GM21390 (cell line): Measurements from ENCODE around the gene HOXD10.

ENCODE experiments used
- ATAC-seq: cut with Tn5 transposase; IDR thresholded peaks from one replicate; pipeline ENCODE4 v1.9.1; 2021; ENCODE audit not compliant: unreplicated experiment

Gene HOXD10

DNA sequence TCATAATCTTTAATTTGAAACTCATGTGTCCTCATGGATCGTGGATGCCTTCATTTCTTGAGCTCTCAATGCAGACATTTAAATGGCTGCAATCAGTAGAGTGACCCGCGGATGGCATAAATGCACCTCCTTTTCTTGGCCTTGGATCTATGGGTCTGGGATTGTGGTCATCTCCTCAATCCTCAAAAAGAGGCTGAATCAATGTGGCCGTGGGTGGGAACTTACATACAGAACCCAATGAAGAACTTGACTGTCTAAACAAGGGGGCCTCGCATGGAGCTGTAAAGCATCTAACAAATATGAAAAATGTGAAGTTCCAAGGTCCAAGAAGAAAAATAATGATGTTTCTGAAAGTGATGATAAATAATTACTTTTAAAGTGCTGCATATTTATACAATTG is 21.2 kb upstream of the HOXD10 start:
- ATAC-seq = no peak

DNA sequence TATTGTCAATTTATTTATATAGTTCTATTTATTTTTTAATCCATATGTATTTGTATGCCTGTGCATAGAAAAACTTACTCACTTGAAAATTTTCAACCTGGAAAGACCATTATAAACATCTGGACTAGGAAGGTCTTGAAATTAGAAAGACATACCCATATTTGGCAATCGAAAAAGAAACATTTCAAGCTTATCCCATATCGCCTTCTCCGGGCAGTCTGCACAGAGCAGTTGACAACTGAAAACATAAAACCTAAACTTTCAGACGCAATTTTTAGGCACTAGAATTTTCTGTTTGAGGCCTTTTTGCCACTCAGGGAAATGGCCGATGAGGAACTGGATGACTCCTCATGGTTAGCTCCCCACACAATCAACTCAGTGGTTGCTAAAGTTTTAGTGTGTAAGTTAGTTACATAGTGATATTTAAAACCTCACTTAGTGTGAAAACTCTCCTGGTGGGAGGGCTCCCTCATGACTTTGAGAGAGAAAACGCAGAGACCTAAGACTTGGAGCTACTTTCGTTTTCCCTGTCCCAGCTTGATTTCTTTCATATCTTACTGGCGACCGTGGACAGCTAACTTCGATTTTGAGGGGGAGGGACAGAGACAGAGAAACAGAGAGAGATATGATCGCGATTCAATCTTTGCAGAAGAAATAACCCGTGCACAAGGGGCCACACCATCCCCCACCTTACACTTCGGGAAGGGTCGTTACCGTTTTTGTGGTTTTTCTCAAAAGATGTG is 20.2 kb upstream of the HOXD10 start:
- ATAC-seq = no peak

DNA sequence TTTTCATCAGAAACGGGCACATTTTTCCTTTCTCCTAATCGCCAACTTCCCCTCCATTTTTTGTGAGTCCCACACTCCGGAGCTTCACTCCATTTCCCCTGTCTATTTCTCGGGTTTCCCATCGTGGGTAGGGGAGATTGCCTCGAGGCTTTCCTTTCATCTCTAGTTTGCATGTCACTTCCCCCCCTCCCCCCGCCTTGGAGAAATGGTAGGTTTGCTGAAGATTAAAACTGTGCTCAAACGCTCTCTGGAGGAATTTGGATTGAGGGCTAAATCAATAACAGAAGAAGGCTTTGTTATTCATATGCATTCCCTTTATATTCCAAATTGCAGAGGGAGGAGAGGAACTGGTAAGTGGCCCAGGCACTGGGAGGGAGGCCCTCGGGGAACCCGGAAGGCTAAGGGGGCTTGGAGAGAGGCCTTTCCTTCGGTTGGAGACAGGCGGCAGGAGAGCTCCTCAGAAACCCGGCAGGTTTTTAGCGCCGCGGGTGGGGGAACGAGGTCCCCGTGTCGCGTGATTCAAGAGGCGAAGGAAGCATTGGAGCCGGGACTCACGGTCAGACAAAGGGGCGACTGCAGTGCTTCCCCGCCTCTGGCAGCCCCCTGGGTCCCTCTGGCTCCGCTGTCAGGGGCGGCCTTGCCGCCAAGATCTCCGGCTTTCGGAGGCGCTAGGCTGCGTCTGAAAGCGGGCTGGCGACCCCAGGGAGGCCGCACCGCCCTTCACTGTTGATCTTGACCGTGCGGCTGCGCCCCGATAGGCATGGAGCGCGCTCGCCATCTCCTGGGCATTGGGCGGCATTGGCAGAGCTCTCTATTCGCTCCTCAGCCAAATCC is 19.4 kb upstream of the HOXD10 start:
- ATAC-seq = peak; percentile 84

DNA sequence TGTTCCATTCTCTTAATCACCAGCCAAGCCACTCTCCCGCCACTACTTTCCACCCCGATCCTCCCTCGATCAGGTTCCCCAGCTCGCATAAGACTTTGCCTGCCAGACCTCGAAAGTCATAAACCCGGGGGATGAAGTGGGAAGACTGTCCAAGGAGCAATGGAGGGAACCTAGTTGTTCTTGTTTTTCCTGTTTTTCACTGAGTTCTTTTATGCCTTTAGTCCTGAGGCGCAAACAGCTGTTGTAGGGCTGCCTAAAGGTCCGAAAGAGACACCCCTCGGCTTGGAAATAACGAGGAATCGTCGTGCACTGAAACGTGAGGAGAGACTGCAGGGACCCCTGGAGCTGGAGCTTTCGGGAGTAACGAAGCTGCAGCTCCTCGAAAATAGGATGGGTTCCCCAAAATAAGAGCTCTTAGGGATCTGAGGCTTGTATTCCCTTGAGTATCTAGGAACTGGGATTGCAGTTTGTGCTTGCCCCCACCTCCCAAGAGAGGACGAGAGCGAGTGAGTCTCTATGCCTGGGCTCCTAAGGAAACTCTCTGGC is 18.7 kb upstream of the HOXD10 start:
- no peak for ATAC-seq

DNA sequence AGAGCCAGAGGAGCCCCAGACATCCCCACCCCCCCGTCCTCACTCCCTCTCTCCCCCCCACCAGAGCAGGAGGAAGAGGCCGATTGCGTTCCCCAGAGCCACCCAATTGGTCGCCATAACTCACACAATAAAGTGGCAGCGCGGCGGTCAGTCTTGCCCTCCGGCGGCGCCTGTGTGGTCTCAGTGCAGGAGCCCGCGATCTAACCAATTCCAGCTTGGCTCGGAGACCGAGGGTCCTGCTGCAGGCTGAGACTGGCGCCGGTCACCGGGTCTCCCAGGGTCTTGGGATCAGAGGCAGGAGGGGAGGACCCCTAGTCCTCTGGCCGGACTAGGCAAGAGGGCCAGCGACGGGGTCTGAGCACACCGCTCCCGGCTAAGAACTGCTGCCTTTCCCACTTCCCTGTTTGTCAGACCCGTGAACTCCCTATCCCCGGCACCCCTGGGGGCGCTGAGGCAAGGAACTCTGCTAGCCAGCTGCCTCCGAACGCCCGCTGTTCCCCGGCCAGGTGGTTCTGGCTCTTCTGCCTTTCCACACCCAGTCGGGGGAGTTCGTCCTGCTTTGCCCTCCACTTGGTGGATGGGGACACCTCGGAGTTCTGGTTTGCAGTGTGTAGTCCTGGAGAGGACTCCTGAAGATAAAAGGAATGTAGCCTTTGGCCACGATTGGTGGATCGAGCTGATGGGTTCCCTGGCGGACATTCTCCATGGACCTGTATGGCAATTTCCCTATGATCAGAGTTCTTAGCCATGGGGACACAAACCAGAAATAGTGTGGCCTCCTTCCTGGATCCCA is 18.0 kb upstream of the HOXD10 start:
- no peak for ATAC-seq

DNA sequence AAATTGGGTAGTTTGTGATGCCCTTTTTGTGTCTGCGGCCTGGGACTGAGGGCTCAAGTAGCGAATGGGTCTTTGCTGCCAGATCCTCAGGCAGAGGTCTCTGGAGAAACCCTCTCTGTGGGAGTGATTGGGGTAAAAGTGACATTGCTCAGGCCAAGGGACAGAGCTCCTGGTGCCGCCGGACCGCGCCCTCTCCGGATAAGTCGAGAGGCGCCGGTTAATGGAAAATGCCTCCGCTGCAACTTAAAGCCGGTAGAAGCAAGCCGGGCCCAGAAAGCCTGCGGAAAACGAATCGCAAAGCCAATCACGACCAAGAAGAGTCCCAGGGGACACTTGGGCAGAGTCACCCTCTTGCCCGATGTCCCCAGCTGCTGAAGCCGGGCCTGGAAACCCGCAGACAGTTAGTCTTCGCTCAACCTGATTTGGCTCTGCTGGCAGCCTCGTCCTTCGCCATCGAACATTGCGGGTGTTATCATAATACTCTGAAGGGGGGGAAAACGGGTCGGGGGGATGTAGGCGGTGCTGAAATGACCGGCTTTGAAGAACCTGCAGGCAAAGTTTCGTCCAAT is 17.3 kb upstream of the HOXD10 start:
- ATAC-seq = no peak

DNA sequence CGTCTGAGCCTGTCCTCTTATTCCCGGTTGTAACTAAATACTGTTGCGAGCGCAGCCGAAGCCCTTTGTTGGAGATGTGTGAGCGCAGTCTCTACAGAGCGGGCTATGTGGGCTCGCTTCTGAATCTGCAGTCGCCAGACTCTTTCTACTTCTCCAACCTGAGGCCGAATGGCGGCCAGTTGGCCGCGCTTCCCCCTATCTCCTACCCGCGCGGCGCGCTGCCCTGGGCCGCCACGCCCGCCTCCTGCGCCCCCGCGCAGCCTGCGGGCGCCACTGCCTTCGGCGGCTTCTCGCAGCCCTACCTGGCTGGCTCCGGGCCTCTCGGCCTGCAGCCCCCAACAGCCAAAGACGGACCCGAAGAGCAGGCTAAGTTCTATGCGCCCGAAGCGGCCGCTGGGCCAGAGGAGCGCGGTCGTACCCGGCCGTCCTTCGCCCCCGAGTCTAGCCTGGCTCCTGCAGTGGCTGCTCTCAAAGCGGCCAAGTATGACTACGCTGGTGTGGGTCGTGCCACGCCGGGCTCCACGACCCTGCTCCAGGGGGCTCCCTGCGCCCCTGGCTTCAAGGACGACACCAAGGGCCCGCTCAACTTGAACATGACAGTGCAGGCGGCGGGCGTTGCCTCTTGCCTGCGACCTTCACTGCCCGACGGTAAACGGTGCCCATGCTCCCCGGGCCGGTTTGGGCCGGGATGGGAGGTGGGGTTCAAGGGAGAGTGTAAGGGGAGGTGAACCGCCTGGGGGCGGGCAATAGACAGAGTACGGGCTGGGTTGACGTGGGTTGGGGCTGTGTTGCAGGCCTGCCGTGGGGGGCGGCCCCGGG is 16.6 kb upstream of the HOXD10 start, which contains the start of gene HOXD12:
Gene HOXD12 (plus strand): TSS at position 68 of the 819 bp plus-strand sequence. CDS start 7 bp downstream, at position 75.
- ATAC-seq = no peak

DNA sequence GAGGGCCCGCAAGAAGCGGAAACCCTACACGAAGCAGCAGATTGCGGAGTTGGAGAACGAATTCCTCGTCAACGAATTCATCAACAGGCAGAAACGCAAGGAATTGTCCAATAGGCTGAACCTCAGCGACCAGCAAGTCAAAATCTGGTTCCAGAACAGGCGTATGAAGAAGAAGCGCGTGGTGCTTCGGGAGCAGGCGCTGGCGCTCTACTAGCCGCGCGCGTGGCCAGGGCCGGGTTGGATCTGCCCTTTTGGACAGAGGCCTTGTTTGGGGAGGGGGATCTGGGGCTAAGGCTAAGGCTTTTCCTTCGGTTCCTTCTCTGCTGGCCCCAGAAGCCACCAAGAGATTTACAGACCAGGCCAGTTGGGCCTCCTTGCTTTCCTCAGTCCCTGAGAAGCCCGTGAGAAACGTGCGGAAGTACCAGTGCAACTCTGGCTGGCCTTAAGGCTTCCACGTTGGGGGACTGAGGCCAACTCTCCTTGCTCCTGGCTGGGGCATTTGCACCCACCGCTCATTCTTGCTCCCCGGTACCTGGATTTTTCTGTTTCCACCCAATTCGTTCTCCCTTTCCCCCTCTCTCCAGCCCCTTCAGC is 15.9 kb upstream of the HOXD10 start:
- no peak for ATAC-seq

DNA sequence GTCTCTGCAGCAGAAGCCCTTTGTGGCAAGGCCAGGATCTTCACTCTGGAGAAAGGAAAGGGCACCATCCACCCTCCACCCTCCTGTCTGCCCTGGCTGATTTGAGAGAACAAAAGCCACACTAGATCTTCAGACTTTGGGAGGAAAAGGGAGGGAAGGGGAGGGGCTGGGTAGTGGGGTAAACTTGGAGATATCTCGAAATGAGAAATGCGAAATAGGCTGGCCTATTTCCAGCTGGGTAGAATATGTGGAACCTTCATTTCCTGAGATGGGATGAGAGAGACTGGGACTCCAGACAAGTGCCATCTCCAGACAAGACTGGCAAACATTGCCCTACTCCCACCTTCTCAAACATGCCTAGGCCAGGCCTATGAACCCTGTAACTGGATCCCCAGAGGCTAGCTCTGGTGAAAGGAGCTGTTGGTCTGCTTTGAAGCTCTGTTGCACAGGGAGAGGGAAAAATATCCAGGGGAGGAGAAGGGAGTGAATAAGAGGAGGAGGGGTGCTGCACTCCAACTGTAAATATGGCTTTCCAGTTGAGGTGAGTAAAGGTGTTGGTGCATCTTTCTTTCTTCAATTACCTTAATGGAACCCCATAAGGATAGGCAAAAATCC is 15.3 kb upstream of the HOXD10 start:
- no peak for ATAC-seq

DNA sequence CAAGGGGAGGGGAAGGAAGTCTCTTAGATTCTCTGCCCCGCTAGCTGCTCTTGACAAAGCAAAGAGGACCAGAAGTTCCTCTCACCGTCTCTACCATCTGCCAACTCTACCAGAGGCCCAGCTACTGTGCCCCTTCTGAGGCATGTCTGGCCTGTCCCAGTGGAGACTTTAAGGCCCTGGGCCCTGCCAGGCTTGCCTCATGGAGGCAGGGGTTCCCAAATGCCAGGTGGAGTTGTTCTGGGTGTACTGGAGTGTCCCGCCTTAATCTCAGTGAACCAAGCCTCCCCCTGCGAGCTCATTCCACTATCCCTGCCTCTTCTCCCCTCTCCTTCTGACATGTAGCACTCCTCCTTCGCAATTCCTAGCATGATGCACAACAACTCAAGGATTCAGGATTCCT is 14.7 kb upstream of the HOXD10 start:
- no peak for ATAC-seq

DNA sequence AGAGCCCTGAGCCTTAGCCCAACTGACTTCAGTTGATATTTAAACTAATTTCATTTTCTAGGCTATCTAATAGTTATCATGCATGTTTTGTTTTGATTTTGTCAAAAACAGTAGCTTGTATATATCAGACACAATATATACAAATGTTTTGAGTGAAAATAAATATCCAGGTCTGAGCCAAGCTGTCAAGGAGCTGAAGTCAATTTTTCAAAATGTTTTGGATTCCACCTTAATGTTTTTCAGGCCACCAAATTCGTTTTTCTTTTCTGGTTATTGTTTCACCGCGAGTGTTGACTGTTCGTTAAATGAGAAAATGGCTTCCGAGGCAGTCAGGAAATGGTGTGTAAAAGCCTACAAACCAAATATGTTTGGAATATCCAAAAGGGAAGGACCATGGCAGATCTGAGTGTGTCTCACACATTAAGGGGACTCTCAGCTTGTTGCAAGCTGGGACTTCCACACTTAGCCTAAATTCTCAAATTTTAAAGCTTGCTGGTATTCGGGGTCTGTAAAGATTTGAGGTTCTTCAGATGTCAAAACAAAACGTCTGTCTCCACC is 14.2 kb upstream of the HOXD10 start:
- no peak for ATAC-seq

DNA sequence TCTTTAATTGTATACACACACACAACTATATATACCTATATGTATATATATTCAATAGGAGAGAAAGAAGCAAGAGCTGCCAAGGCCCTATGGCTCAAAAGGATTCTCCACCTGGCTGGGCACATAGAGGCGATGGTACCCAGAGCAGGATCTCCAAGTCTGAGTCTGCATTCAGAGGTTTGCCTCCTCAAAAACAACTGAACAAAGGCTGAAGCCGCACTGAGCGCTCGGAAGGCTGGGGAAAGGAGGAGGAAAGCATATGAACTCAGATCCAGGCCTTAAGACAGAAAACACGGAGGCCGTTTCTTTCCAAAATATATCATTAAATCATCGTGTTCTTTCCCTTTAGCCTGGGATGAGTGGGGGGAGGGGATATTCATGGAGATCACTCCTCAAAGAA is 13.4 kb upstream of the HOXD10 start:
- ATAC-seq = no peak

DNA sequence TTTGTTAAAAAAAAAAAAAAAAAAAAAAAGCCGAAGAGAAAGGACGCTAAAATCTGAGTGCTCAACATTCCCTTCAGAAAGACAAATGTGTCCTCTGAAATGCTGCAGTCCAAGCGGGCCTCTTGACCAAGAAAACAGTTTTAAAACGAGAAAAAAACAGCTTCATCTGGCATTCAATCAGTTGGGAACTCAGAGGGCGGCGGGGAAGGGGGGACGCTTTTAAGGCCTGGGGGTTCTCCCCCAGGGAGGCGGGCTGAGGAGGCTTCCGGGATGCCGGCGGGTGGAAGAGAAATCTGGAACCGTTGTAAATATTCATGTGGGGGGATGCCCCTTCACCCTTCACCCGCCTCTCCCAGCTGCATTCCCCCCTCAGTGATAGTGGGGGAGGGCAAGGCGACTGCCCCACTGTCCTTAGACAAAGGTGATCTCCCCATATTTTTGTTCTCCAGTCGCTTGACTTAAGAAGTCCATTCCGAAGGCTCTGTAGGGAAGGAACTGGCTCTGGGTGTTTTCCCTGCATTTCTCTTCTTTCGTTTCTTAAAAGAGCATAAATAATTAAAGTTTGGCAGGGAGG is 12.7 kb upstream of the HOXD10 start:
- ATAC-seq = no peak

DNA sequence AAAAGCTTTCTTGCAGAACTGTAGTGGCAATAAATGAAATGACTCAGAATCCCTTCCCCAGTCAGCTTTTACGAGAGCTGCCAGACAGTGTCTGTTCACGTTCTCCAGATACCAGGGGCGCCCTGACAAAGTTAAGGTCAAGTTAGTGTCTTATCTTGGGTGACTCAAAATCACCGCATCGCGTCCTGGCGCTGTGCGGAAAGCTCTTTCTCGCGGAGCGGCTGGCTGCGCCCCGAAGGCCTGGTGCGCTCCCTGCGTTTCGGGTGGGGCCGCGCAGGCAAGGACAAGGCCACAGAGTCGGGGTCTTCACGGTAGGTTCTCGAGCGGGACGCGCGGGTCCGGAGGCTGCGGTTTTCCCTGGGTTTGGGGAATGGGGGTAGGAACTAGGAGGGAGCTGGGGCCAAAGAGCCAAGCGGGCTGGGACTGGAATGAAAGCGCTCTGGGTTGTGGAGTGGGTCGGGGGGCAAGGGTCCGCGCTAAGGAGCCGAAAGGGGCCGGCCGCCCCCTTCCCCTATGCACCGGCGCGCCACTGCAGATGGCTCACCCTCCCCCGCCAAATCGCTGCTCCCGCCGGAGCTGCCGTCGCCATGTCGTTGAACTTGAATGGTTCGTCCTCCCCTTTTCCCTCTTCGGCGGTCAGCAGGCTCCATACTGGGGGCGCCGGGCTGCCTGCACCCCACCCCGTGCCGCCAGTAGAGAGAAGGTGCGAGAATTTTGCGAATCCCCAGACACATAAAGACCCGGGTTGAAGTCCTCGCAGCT is 12.1 kb upstream of the HOXD10 start:
- ATAC-seq = no peak

DNA sequence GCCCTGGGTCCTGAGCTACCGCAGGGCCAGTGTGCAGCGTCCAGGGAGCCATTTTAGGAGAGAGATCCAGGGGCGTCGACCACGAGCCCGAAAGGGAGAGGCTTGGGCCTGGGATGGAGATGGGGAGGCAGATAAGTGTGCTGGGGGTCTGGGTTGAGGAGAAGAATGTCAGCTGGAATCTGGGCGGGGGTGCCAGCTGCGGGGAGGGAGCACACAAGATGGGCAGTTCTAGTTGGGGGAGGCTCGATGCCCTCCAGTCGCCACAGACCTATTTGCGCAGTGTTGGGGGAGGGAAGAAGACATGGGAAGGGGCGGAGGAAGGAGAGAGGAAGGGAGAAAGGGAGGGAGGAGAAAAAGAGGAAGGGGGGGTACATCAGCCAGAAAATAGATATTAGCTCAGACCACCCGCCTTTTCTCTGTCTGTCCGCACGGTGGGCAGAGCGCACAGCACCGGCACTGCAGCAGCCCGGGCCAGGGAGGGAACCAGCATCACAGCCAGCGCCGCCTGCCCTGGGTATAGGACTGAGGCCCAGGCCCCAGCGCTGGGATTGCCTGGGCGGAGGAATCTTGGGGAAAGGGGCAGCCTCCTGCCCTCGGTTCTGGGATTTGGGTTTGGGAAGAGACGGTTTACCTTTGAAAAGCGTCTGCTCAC is 11.4 kb upstream of the HOXD10 start:
- no peak for ATAC-seq

DNA sequence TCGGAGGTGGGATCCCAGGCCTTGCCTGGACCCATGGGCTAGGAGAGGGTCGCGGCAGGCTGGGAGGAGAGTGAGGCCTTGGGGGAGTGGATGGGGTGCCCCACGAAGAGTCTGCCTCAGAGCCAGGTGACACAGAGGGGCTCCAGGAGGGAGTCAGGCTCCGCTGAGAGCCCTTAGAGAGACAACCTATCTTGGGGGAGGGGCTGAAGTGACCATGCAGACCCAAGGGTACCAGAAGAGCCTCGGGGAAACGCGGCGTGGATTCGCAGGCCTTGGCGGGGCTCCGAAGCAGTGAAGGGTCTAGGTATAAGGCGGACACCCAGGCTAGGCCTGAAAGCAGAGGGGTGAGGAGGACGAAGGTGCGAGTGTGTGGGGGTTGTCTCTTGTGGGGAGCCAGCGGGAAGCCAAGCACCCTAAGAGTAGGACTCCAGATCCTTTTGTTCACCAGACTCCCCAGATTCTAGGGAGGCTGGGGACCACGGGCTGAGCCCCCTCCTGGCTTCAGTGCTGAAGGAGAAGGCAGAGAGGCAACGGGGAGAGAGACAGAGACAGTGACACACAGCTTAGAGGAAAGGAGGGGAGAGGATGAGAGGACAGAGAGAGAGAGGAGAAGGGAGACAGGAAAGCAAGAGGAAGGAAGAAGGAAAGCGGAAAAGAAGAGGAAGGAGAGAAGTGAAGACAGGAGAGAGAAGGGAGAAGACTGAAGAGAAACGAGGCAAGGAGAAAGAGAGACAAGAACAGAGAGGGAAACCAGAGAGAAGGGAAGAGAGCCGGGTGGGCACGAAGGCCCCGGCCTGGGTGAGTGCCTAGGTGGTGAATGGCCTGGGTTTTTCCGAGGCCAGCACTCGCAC is 10.6 kb upstream of the HOXD10 start:
- no peak for ATAC-seq
